ENCODE data around the gene CAPRIN2.

DNA sequence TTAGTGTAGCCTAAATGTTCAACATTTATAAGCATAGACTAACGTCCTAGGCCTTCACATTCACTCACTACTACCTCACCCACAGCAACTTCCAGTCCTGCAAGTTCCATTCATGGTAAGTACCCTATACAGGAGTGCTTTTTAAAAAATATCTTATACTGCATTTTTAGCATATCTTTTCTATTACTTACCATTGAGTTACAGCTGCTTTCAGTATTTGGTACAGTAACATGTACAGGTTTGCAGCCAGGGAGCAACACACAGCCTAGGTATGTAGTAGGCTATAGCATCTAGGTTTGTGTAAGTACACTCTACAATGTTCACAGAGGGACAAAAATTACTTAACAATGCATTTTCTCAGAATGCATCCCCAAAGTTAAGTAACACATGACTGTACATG, 76.5 kb downstream of the CAPRIN2 start:
- TF ChIP-seq CTCF (IDR thresholded peaks at IDR 0.05) (no peak), POLR2A (IDR thresholded peaks at IDR 0.05) (no peak)
